Amygdala (tissue), 56 donors: ENCODE measurements around the gene GCNA.

ENCODE experiments used
- DNase-seq, 56 donors: peaks; one replicate each; lab custom pipeline; 2025; lab: John Stamatoyannopoulos, UW

Gene GCNA

GRCh38 chrX:71578253-71579135 lies at the start of gene GCNA:
Gene GCNA, plus strand, starts transcription at chrX:71578437. Its CDS starts 2,385 bp downstream, at chrX:71580822.
- DNase-seq = no peak

GRCh38 chrX:71532078-71532752 lies 46.0 kb upstream of the GCNA start:
- DNase-seq = peak in 5 of 56 donors; percentile 1 to 35 (median 19)

GRCh38 chrX:71532753-71533425 lies 45.3 kb upstream of the GCNA start, which contains the start of gene OGT:
Gene OGT, plus strand, starts transcription at chrX:71533104. Its CDS starts 196 bp downstream, at chrX:71533300.
- DNase-seq = peak; percentile 2 to 94 (median 82)

DNA sequence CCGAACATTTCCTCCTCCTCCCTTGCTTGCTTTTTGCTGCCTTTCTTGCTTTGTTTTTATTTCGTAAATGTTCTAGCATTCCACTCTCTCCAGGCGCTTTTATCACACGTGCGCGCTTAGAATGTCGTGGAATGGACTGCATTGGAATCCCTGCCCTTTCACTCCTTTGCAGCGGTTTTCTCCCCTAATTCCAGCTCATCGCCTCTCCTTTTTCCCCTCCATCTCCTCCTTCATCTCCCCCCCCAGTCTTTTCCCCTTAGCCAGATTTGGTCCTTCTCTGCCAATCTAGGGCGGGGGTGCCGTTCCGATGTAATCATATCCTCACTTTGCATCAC lies 44.8 kb upstream of the GCNA start:
- peak in 2 of 56 donors; percentile 20 to 36 for DNase-seq

GRCh38 chrX:71533851-71534561 lies 44.2 kb upstream of the GCNA start:
- peak in 37 of 56 donors; percentile 1 to 53 (median 17) for DNase-seq

- no peak for DNase-seq
These were observed 43.3 kb upstream of the GCNA start for GRCh38 chrX:71534773-71535544.

DNA sequence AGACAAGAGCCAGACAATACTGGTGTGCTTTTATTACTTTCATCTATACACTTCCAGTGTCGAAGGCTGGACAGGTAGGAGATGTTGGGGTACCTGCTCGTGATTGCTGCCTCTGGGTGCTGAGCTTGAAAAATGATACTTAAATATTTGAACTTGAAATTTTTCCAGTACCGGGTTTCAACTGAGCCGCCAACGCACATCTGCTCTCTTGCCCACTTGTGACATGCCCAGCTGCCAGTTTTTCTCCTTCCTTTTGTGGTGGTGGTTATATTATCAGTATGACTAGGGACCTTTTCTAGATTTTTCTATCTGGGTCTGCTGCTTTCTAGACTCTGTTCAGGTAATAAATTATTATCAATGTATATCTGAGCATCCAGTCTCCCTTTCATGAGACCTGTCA lies 42.0 kb upstream of the GCNA start:
- peak in 8 of 56 donors; percentile 0 to 5 (median 1) for DNase-seq

GRCh38 chrX:71537743-71538142 lies 40.5 kb upstream of the GCNA start:
- no peak for DNase-seq

GRCh38 chrX:71540801-71541200 lies 37.4 kb upstream of the GCNA start:
- no peak for DNase-seq

GRCh38 chrX:71541210-71542022 lies 36.8 kb upstream of the GCNA start:
- no peak for DNase-seq

DNA sequence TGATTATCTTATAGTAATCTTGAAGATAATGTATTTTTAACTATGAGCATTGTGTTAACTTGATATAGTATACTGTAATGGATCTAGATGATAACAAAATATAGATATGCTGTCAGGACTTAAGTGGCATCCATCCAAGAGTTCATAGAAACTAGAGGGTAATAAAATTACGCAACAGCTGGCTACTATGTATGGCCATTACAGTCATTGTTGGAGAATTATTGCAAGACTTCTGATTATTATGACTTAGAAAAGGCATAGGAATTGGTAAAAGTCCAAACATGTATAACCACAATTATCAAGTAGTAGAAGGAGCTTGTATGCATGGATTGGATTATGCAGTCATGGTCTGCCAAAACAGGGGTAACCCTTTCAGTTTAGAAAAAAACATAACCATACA lies 35.8 kb upstream of the GCNA start:
- no peak for DNase-seq

DNA sequence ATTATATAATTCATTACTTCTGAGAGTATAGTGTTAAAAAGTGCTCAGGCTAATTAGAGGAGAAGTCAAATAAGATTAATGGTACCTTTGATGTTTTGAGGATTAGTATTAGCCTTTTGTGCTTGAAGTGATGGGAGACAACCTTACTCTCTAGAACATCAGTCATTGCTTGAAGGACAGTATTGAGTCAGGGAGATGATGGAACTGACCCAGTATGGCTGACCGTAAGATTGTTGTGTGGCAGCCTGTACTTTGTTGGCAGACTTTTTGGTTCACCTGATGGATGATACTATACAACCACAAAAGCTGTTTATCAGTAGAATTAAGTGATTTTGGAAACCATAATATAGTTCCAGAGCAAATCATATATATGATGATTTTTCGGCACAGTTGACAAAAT lies 35.4 kb upstream of the GCNA start:
- DNase-seq = no peak

- DNase-seq = no peak
These were observed 34.9 kb upstream of the GCNA start for GRCh38 chrX:71543316-71543715.

GRCh38 chrX:71545364-71545763 lies 32.9 kb upstream of the GCNA start:
- DNase-seq = no peak

GRCh38 chrX:71546879-71547278 lies 31.4 kb upstream of the GCNA start:
- DNase-seq = no peak

DNA sequence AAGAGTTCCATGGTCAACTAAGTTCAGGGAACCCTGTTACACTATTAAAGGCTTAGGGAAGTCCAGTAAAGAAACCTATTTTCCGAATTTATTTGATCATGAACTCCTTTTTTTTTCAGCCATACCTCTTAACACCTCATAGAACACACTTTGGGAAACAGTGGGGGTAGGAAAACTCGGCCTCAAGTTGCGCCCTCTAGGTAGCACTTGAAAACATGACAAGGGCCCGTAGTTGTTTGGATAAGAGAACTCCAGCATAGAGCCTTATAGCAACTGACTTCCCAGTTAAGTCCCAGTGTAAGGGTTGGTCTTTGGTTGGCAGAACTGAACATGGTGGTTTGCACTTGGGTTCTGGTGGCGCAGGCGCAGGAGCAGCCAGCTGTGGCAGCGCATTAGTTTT lies 30.9 kb upstream of the GCNA start:
- no peak for DNase-seq

GRCh38 chrX:71549986-71550385 lies 28.3 kb upstream of the GCNA start:
- no peak for DNase-seq

- DNase-seq = no peak
These were observed 27.7 kb upstream of the GCNA start for GRCh38 chrX:71550578-71550977.

DNA sequence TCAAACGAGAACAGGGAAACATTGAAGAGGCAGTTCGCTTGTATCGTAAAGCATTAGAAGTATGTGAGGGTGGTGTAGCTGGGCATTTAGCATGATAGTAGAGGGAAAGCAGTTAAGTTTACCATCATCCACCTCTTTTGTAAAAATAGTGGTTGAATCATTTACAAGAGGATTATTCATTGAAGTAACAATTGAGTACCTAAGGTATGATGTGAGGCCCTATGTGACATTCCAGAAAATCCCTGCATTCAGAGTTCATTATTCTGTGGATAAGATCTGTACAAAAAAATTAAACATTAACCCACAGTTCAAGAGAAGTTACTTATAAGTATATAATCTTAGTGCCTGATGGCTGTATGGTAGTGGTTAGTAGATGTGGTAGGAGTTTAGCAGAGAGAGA lies 22.2 kb upstream of the GCNA start:
- DNase-seq = no peak
